Ovary (tissue), 9 donors: Measurements from ENCODE around the gene GAREM2. TPM values are rescaled to one million over a fixed set of nuclear protein-coding genes. Genes with fewer than 3 reads are reported as not detected.

ENCODE experiments used
- DNase-seq, 5 donors: peaks; one replicate each; pipeline ENCODE4 v3.0.0-alpha.2; 2019 to 2020
- H3K27ac ChIP-seq, 2 donors: fragments of 200-600 bp; one replicate each; pipeline versions ENCODE4 v1.5.1 to v1.8.0; 2019 to 2022
- H3K27me3 ChIP-seq: fragments of 200-600 bp; one replicate; pipeline ENCODE4 v1.8.0; 2022
- H3K36me3 ChIP-seq: fragments of 200-600 bp; sonication (generic); one replicate; pipeline ENCODE4 v1.5.1; 2019
- H3K4me1 ChIP-seq: one replicate; pipeline ENCODE4 v1.8.1; 2013; ENCODE audit warnings: mild to moderate bottlenecking, moderate library complexity; ENCODE audit not compliant: insufficient read depth
- H3K4me3 ChIP-seq: fragments of 200-600 bp; sonication (generic); one replicate; pipeline ENCODE4 v1.5.1; 2017
- H3K9me3 ChIP-seq, 2 donors: fragments of 200-600 bp in 1 of 2; sonication (generic) in 1 of 2; one replicate each; pipeline versions ENCODE4 v1.5.1 to v1.8.1; 2013 to 2019; ENCODE audit warnings: mild to moderate bottlenecking in 1 of 2, moderate library complexity in 1 of 2
- EP300 ChIP-seq: sonication (generic); formaldehyde crosslinking; IDR thresholded peaks from one replicate; pipeline ENCODE4 v1.6.1; 2017; ENCODE audit warnings: antibody characterized with exemption
- POLR2A ChIP-seq: fragments of 450-650 bp; IDR thresholded peaks from one replicate; pipeline ENCODE4 v1.6.1; 2017; ENCODE audit warnings: antibody characterized with exemption, mild to moderate bottlenecking, moderate library complexity
- WGBS, 3 donors: extraction: QIAGEN DNeasy Blood & Tissue Kit in 1 of 3; methylation state at CpG; one replicate each; pipeline versions ENCODE4 v1.1.5 to v1.1.7; 2013 to 2017; 5-methylcytosine and 5-hydroxymethylcytosine counted together
- intact Hi-C, 4 donors: fragments of 100-400 bp; cut with DNase I; formaldehyde crosslinking; loops; one replicate each; pipeline versions ENCODE4 v1.11.0 to v1.15.1; 2022 to 2023
- polyA plus RNA-seq, 2 donors: library from polyadenylated mRNA; stranded (reverse); fragments of 200-250 nt in 1 of 2; fragments of 350-450 nt in 1 of 2; fragmentation: Illumina TruSeq in 1 of 2; extraction: RNeasy Lipid Tissue Mini Kit (QIAGEN cat#74804) in 1 of 2; gene quantifications; one replicate each; pipeline ENCODE4 v1.2.3, GENCODE V29; 2013 to 2014
- total RNA-seq, 7 donors: library from RNA; depleted of rRNA in 2 of 7; stranded (reverse); fragments of >200 nt in 2 of 7; fragmentation: NEBNext Ultra II Directional in 3 of 7; extraction: Animal tissue kit (Norgen Biotek cat#: 25700) in 3 of 7; gene quantifications; one replicate each; pipeline versions ENCODE4 v1.1.0 to v1.2.4, GENCODE V29; 2016 to 2023
- TF ChIP-seq, protein P1 (sequence below), 3 donors: fragments of 450-650 bp in 2 of 3; fragments of 200-600 bp in 1 of 3; IDR thresholded peaks; one replicate each; pipeline versions ENCODE4 v1.5.1 to v1.8.0; 2016 to 2022; ENCODE audit warnings: antibody characterized with exemption in 3 of 3, mild to moderate bottlenecking in 1 of 3
- donor health status: DM: no; HTN: no; CAD: no; lungs with moderate emphysema.
- donor health status: DM: no; HTN: no; CAD: no.
- donor health status: Bipolar disorder and iron deficiency.
- donor health status: DM: yes; HTN: yes; CAD: no.
- donor health status: DM: no; HTN: no; CAD: no.
- donor health status: DM: yes; HTN: yes; CAD: no.

The GAREM2 gene
- total and polyA plus RNA-seq, 9 donors: 1.0 to 13.5 (median 5.6) TPM

DNA sequence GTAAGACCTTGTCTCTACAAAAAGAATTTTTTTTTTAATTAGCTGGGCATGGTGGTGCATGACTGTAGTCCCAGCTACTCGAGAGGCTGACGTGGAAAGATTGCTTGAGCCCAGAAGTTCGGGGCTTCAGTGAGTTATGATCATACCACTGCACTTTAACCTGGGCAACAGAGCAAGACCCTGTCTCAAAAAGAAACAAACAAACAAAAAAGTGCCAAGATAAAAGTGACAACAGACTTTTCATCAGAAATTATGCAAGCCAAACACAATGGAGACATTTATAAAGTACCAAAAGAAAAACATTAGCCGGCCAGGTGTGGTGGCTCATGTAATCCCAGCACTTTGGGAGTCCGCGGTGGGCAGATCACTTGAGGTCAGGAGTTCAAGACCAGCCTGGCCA is 44.8 kb downstream of the GAREM2 start:
- H3K27me3 ChIP-seq: no peaks in the 10 kb centered on the region
- no peaks in the 10 kb centered on the region for H3K4me1 ChIP-seq
- H3K36me3 ChIP-seq: no peaks in the 10 kb centered on the region
- no peak overlapping the region for H3K27ac ChIP-seq
- H3K9me3 ChIP-seq: no peaks in the 10 kb centered on the region
- H3K4me3 ChIP-seq: no peak overlapping the region
- intact Hi-C loops: no loop called here
- WGBS, 3 donors: 80 to 82% (median 82%) methylated on average over 6 of the region's 6 CpGs
- no peak for DNase-seq
- TF ChIP-seq, protein P1, sequence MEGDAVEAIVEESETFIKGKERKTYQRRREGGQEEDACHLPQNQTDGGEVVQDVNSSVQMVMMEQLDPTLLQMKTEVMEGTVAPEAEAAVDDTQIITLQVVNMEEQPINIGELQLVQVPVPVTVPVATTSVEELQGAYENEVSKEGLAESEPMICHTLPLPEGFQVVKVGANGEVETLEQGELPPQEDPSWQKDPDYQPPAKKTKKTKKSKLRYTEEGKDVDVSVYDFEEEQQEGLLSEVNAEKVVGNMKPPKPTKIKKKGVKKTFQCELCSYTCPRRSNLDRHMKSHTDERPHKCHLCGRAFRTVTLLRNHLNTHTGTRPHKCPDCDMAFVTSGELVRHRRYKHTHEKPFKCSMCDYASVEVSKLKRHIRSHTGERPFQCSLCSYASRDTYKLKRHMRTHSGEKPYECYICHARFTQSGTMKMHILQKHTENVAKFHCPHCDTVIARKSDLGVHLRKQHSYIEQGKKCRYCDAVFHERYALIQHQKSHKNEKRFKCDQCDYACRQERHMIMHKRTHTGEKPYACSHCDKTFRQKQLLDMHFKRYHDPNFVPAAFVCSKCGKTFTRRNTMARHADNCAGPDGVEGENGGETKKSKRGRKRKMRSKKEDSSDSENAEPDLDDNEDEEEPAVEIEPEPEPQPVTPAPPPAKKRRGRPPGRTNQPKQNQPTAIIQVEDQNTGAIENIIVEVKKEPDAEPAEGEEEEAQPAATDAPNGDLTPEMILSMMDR (IDR thresholded peaks at IDR 0.05): no peak

DNA sequence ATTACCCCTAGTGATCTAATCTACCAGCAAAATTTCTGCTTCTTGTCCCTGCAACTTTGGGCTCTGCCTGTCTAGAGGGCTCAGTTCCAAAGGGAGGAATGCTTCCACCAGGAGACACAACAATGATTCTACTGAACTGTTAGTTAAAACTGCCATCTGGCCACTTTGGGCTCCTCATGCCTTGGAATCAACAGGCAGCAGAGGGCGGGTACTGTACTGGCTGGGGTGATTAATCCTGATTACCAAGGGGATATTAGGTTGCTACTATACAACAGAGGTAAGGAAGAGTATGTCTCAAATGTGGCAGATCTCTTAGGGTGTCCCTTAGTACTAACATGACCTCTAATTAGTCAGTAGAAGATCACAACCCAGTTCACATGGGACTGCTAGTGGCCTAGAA is 50.1 kb downstream of the GAREM2 start:
- Histone ChIP-seq H3K27me3 (no peaks in the 10 kb centered on the region), H3K4me3 (no peak overlapping the region), H3K4me1 (no peaks in the 10 kb centered on the region), H3K27ac (no peak overlapping the region), H3K36me3 (no peaks in the 10 kb centered on the region), H3K9me3 (no peaks in the 10 kb centered on the region)
- intact Hi-C loops: no loop called here
- 81 to 95% (median 81%) methylated on average over 1 of the region's 1 CpG for WGBS, 3 donors
- no peak for DNase-seq
- TF ChIP-seq EP300 (no peak), POLR2A (no peak)
- TF ChIP-seq, protein P1 (IDR thresholded peaks at IDR 0.05): no peak

DNA sequence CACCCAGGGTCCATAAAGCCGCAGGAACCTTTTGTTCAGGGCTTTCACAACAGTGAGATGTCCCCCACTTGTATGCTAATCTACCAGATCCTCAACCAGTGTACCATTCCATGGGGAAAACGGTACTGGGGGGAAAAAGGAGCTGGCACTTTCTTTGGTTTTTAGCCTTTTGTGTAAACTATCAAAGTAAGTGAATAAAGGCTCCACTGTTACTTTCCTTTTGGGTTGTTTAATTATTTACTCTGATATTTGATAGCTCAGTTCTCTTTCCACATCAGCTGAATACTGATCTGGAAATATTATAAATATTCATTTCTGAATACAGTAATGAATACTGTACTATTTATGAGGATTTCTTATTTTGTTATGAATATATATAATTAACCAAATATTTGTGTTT is 51.2 kb downstream of the GAREM2 start:
- H3K9me3 ChIP-seq: no peaks in the 10 kb centered on the region
- no peak for DNase-seq
- H3K36me3 ChIP-seq: no peaks in the 10 kb centered on the region
- no peaks in the 10 kb centered on the region for H3K27me3 ChIP-seq
- H3K4me3 ChIP-seq: no peak overlapping the region
- H3K4me1 ChIP-seq: no peaks in the 10 kb centered on the region
- 84 to 96% (median 87%) methylated on average over 2 of the region's 2 CpGs for WGBS, 3 donors
- intact Hi-C loops: no loop called here
- no peak overlapping the region for H3K27ac ChIP-seq
- TF ChIP-seq POLR2A (no peak), EP300 (no peak)
- TF ChIP-seq, protein P1 (IDR thresholded peaks at IDR 0.05): no peak

DNA sequence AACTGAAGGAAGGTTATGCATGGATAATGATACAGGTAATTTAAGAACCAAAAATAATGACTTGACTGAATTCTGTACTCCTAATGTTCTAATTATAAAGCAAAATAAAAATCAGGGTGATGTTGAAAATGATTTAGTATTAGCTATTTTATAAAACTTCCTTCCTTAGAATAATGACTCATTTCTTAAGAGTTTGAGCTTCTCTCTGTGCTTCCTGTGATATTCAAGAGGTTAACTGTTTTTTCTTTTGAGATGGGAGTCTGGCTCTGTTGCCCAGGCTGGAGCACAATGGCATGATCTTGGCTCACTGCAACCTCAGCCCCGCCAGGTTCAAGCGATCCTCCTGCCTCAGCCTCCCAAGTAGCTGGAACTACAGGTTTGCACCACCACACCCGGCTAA is 56.7 kb downstream of the GAREM2 start:
- no peaks in the 10 kb centered on the region for H3K36me3 ChIP-seq
- no peak for TF ChIP-seq EP300
- TF ChIP-seq, protein P1 (IDR thresholded peaks at IDR 0.05): no peak
- TF ChIP-seq POLR2A: no peak
- no peak for DNase-seq
- WGBS, 3 donors: 89 to 97% (median 95%) methylated on average over 3 of the region's 3 CpGs
- no peak overlapping the region for H3K27ac ChIP-seq
- no peaks in the 10 kb centered on the region for H3K4me1 ChIP-seq
- intact Hi-C loops: no loop called here
- no peak overlapping the region for H3K4me3 ChIP-seq
- no peaks in the 10 kb centered on the region for H3K9me3 ChIP-seq
- H3K27me3 ChIP-seq: no peaks in the 10 kb centered on the region

DNA sequence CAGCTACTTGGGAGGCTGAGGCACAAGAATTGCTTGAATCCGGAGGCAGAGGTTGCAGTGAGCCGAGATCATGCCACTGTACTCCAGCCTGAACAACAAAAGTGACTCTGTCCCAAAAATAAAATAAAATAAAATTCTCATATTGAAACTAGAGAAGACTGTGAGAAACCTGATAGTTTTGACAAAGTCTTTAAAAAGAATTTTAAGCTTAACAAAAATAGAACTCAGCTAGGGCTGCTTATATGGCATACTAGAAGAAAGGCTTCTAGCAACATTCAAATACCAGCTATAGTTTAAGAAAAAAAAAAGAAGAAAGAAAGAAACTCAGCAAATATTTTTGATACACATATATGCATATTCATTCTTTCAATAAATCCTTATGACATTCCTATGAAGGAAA is 57.9 kb downstream of the GAREM2 start:
- Histone ChIP-seq H3K27ac (no peak overlapping the region), H3K27me3 (no peaks in the 10 kb centered on the region), H3K4me3 (no peak overlapping the region), H3K4me1 (no peaks in the 10 kb centered on the region), H3K36me3 (no peaks in the 10 kb centered on the region), H3K9me3 (no peaks in the 10 kb centered on the region)
- intact Hi-C loops: loop anchor here in 2 of 4 donors (10.0 kb wide), 1 partner anchor 84 kb away; no protein-coding TSS in a partner anchor
- 93 to 96% (median 96%) methylated on average over 2 of the region's 2 CpGs for WGBS, 3 donors
- no peak for TF ChIP-seq POLR2A
- TF ChIP-seq, protein P1 (IDR thresholded peaks at IDR 0.05): no peak
- TF ChIP-seq EP300: no peak
- no peak for DNase-seq
